Panc1 (cell line): ENCODE results near the gene MICA.

ENCODE experiments used
- TCF7L2 ChIP-seq: IDR thresholded peaks from 2 replicates; pipeline ENCODE4 v1.6.1; 2011; ENCODE audit warnings: mild to moderate bottlenecking, low read depth, low read length, inconsistent platforms
- TF ChIP-seq, protein P1 (sequence below): fragments of 450-650 bp; IDR thresholded peaks from 2 replicates; pipeline ENCODE4 v1.5.1; 2017; ENCODE audit warnings: mild to moderate bottlenecking

DNA sequence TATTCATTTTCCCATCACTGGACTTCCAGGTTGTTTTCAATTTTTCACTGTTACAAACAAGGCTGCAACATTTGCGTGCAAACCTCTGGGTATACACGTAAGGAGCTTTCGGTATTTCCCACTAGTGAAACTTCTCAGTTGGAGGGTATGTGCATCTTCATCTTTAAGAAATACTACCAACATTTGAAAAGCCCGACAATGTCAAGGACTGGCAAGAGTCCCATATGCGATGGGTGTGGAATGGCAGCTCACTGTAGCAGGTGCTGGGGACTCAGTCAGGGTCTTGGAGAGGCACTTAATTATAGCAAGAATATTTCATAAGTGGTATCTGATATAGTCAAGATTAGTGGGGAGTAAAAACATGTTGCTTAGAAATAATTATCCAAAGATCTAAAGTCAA lies 37.5 kb upstream of the MICA start:
- TF ChIP-seq, protein P1, sequence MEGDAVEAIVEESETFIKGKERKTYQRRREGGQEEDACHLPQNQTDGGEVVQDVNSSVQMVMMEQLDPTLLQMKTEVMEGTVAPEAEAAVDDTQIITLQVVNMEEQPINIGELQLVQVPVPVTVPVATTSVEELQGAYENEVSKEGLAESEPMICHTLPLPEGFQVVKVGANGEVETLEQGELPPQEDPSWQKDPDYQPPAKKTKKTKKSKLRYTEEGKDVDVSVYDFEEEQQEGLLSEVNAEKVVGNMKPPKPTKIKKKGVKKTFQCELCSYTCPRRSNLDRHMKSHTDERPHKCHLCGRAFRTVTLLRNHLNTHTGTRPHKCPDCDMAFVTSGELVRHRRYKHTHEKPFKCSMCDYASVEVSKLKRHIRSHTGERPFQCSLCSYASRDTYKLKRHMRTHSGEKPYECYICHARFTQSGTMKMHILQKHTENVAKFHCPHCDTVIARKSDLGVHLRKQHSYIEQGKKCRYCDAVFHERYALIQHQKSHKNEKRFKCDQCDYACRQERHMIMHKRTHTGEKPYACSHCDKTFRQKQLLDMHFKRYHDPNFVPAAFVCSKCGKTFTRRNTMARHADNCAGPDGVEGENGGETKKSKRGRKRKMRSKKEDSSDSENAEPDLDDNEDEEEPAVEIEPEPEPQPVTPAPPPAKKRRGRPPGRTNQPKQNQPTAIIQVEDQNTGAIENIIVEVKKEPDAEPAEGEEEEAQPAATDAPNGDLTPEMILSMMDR = no peak
- TF ChIP-seq TCF7L2 = no peak
